Measurements from ENCODE around the gene CRYBA4.

CRYBA4 gene

GRCh38 chr22:26587991-26588613 is 33.7 kb upstream of the CRYBA4 start:
- Mint-ChIP-seq H3K36me3 (ENCODE audit: low read depth) (peaks cover 27% of the 10 kb centered on the region), H3K9me3 (no peaks in the 10 kb centered on the region), H3K27ac (peak overlapping the region; percentile 72), H3K27me3 (ENCODE audit: low read depth) (no peaks in the 10 kb centered on the region), H3K4me3 (peak overlapping the region; percentile 94), H3K4me1 (ENCODE audit: low read depth) (peaks cover 67% of the 10 kb centered on the region)

DNA sequence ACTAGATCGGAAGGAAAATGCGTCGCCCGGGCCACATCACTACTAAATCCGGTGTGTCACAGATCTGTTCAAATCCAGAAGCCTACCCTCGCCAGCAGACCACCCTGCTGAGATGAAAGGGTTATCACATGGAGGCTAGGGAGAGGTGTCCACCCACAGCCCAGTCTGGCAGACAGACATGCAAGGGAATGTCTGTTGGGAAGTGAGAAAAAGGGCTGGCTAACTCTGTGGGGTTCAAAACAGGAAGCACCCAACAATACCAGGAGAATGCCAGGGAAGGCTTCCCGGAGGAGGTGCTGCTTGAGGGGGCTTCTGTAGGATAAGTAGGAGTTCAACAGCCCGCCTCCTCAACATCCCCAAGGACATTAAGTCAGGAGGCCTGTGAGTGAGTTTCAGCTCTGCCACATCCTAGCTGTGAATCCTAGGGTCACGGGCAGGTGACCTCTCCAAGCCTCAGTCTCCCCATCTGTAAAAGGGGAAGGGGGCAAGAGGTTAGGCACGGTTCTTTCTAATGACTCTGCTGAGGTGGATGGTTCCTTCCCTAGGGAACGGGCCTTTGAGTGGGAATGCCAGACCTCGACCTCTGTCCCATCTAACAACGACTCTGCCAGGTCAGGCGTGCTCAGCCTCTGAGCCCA is 32.9 kb upstream of the CRYBA4 start:
- H3K4me1 Mint-ChIP-seq (ENCODE audit: low read depth): peaks cover 70% of the 10 kb centered on the region
- no peaks in the 10 kb centered on the region for H3K27me3 Mint-ChIP-seq (ENCODE audit: low read depth)
- peak overlapping the region; percentile 94 for H3K4me3 Mint-ChIP-seq
- peaks cover 26% of the 10 kb centered on the region for H3K36me3 Mint-ChIP-seq (ENCODE audit: low read depth)
- H3K27ac Mint-ChIP-seq: peak overlapping the region; percentile 72
- H3K9me3 Mint-ChIP-seq: no peaks in the 10 kb centered on the region

- Mint-ChIP-seq H3K4me3 (peak overlapping the region; percentile 94), H3K27ac (peak overlapping the region; percentile 72), H3K27me3 (ENCODE audit: low read depth) (no peaks in the 10 kb centered on the region), H3K36me3 (ENCODE audit: low read depth) (peaks cover 20% of the 10 kb centered on the region), H3K9me3 (no peaks in the 10 kb centered on the region), H3K4me1 (ENCODE audit: low read depth) (peaks cover 70% of the 10 kb centered on the region)
Measured at GRCh38 chr22:26589367-26589844, 32.4 kb upstream of the CRYBA4 start.

DNA sequence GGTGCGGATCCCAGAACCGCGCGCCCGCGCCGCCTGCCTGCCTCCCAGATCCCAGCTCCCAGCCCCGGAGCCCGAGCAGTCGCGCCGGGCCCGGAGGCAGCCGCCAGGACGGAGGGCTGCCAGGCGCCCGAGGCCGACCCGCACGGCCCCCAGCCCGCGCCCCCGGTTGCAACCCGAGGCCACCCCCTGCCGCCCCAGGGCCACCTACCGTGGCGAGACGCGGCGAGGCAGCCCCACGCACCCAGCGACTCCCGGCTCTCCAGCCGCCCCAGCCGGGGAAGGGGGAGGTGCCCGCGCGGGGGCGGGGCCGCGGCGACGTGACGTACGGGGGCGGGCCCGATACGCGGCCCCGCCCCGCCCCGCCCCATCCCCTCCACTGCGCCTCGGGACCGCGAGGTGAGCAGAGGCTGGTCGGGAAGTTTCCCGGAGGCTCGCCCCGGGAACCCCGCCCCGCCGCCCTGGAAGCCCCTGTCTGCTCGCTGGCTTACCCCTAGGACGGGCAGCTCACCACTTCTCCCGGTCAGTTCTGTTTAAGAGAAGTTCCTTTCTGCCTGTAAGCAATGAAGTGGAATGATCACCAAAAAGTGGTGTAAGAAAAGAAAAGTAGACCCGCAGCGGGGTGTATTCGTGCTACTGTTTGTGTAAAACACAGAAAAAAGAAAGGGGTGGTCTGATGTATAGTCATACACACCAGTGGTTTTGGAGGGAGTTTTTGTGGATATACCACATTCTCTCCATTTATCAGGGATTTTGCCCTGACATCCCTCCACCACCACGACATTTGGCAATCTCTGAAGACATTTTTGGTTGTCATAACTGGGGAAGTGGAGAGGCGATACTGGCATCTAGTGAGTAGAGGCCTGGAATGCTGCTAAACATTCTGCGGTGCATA is 31.7 kb upstream of the CRYBA4 start, which contains the start of gene TPST2:
TPST2 (minus strand) TSS at position 288 of the 892 bp plus-strand sequence. CDS start 48,502 bp downstream, outside the sequence.
- peak within 1 kb of the TSS; percentile 94 for H3K4me3 Mint-ChIP-seq
- H3K27me3 Mint-ChIP-seq (ENCODE audit: low read depth): no peaks in the 10 kb centered on the region
- H3K9me3 Mint-ChIP-seq: no peaks in the 10 kb centered on the region
- peaks cover 19% of the 10 kb centered on the region for H3K36me3 Mint-ChIP-seq (ENCODE audit: low read depth)
- peak within 1 kb of the TSS; percentile 88 for H3K27ac Mint-ChIP-seq
- peaks cover 64% of the 10 kb centered on the region for H3K4me1 Mint-ChIP-seq (ENCODE audit: low read depth)

DNA sequence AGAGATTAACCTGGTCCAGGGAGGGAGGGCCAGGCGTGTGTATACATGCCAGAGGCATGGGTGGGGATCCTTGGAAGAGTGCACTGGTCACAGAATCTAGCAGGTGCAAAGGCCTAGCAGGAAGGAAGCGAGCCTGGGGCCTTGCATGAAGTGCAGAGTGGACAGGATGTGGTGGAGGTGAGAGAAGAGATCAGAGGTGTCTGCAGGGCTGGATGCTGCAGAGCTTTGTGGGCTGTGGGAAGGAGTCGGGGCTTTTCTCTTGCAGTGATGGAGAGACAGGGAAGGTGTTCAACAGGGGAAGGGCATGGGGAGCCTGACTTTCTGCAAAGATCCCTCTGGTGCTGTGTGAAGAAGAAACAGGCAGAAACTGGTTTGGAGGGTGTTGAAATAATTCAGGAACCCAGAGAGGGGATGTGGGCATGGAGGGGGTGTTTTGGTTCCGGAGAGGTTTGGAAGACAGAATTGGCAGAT is 29.3 kb upstream of the CRYBA4 start:
- peak overlapping the region; percentile 84 for H3K27ac Mint-ChIP-seq
- H3K27me3 Mint-ChIP-seq (ENCODE audit: low read depth): peaks cover 7% of the 10 kb centered on the region
- peaks cover 11% of the 10 kb centered on the region for H3K36me3 Mint-ChIP-seq (ENCODE audit: low read depth)
- H3K9me3 Mint-ChIP-seq: no peaks in the 10 kb centered on the region
- H3K4me3 Mint-ChIP-seq: peak overlapping the region; percentile 68
- H3K4me1 Mint-ChIP-seq (ENCODE audit: low read depth): peaks cover 50% of the 10 kb centered on the region

GRCh38 chr22:26593763-26594162 is 28.0 kb upstream of the CRYBA4 start:
- peak overlapping the region; percentile 8 for H3K4me3 Mint-ChIP-seq
- no peaks in the 10 kb centered on the region for H3K9me3 Mint-ChIP-seq
- peaks cover 13% of the 10 kb centered on the region for H3K27me3 Mint-ChIP-seq (ENCODE audit: low read depth)
- peaks cover 44% of the 10 kb centered on the region for H3K4me1 Mint-ChIP-seq (ENCODE audit: low read depth)
- no peak overlapping the region for H3K27ac Mint-ChIP-seq
- H3K36me3 Mint-ChIP-seq (ENCODE audit: low read depth): peaks cover 2% of the 10 kb centered on the region

DNA sequence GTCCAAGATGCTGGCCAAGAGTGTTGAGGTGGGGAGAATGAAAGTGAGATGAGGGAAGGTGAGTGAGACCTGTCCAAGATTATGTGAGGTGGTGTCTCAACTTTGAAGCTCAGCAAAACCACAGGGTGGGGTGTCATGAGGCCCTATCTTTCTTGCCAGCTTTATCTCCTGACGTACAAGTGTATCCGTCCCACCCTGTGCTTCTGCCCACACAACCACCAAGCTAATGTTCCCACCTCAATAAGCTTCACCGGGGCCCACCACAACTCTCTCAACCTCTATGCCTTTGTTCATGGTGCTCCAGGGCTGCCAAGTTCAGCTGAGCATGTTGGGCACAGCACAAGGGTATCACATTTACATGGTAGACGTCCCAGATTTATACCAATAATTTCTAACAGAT is 24.7 kb upstream of the CRYBA4 start:
- Mint-ChIP-seq H3K4me3 (no peak overlapping the region), H3K9me3 (no peaks in the 10 kb centered on the region)

DNA sequence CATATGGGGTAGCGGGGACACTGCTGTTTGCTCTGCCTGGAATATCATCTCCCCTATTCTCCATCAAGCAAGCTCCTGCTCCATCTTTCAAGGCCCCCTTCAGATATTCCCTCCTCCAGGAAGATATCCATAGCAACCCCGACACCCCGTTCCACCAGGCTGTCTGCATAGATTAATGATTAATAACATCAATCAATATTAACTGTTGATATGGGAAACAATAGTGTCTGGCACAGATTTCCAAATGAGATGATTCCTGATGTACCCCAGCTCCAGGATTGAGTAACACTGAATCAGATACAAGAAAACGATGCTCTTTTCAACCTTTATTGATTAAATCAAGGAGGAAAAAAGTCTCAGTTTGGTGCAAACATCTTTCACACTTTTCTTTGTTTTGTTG is 24.3 kb upstream of the CRYBA4 start:
- no peak overlapping the region for H3K27ac Mint-ChIP-seq
- H3K4me1 Mint-ChIP-seq (ENCODE audit: low read depth): peaks cover 28% of the 10 kb centered on the region
- no peak overlapping the region for H3K4me3 Mint-ChIP-seq
- H3K9me3 Mint-ChIP-seq: no peaks in the 10 kb centered on the region
- H3K36me3 Mint-ChIP-seq (ENCODE audit: low read depth): no peaks in the 10 kb centered on the region
- peaks cover 17% of the 10 kb centered on the region for H3K27me3 Mint-ChIP-seq (ENCODE audit: low read depth)

More for the DNA sequence above, 24.7 kb upstream of the CRYBA4 start:
- peaks cover 17% of the 10 kb centered on the region for H3K27me3 Mint-ChIP-seq (ENCODE audit: low read depth)
- H3K4me1 Mint-ChIP-seq (ENCODE audit: low read depth): peaks cover 33% of the 10 kb centered on the region
- H3K36me3 Mint-ChIP-seq (ENCODE audit: low read depth): no peaks in the 10 kb centered on the region
- no peak overlapping the region for H3K27ac Mint-ChIP-seq

DNA sequence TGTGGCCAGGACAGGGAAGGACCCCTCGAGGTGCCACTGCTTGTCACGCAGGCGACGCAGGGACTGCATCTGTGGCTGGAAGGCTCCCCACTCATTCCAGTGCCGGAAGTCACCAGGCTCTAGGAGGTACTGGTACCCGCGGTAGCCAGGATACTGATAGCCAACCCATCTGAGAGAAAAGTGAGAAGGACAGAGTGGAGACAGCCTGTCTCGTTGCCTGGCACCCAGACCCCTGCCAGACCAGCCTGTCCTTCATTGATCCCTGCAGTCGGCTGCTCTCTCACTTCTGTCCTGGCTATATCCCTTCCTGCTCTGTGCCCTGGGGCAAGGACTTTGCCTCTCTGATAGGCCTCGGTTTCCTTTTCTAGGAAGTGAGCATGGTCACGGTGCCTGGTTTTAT is 22.3 kb upstream of the CRYBA4 start:
- H3K4me3 Mint-ChIP-seq: no peak overlapping the region
- no peak overlapping the region for H3K27ac Mint-ChIP-seq
- peaks cover 19% of the 10 kb centered on the region for H3K4me1 Mint-ChIP-seq (ENCODE audit: low read depth)
- no peaks in the 10 kb centered on the region for H3K9me3 Mint-ChIP-seq
- peaks cover 17% of the 10 kb centered on the region for H3K27me3 Mint-ChIP-seq (ENCODE audit: low read depth)
- H3K36me3 Mint-ChIP-seq (ENCODE audit: low read depth): no peaks in the 10 kb centered on the region

DNA sequence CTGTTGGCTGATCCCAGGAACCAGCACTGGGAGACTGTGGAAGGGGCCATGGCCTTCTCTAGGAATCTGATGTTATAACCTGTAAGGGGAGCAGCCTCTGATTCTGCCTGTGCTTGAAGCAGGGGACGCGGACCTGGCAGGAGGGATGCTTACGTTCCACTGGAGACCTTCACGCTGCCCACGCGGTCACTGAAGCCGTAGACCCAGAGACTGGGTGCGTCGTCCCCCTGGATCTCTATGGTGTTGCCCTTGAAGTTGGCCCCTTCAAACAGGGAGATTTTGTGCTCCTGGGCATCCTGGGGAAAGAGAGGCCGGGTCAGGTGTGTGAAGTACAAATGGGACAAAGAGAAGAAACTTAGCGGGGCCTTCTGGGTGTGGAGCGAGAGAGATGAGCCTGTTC is 20.0 kb upstream of the CRYBA4 start:
- H3K4me1 Mint-ChIP-seq (ENCODE audit: low read depth): peaks cover 20% of the 10 kb centered on the region
- no peak overlapping the region for H3K27ac Mint-ChIP-seq
- no peaks in the 10 kb centered on the region for H3K36me3 Mint-ChIP-seq (ENCODE audit: low read depth)
- H3K9me3 Mint-ChIP-seq: no peaks in the 10 kb centered on the region
- no peak overlapping the region for H3K4me3 Mint-ChIP-seq
- H3K27me3 Mint-ChIP-seq (ENCODE audit: low read depth): peaks cover 14% of the 10 kb centered on the region

- no peak overlapping the region for H3K4me3 Mint-ChIP-seq
- peaks cover 13% of the 10 kb centered on the region for H3K27me3 Mint-ChIP-seq (ENCODE audit: low read depth)
- no peaks in the 10 kb centered on the region for H3K36me3 Mint-ChIP-seq (ENCODE audit: low read depth)
- H3K27ac Mint-ChIP-seq: no peak overlapping the region
- no peaks in the 10 kb centered on the region for H3K9me3 Mint-ChIP-seq
- peaks cover 19% of the 10 kb centered on the region for H3K4me1 Mint-ChIP-seq (ENCODE audit: low read depth)
Measured at GRCh38 chr22:26602127-26602526, 19.6 kb upstream of the CRYBA4 start.

DNA sequence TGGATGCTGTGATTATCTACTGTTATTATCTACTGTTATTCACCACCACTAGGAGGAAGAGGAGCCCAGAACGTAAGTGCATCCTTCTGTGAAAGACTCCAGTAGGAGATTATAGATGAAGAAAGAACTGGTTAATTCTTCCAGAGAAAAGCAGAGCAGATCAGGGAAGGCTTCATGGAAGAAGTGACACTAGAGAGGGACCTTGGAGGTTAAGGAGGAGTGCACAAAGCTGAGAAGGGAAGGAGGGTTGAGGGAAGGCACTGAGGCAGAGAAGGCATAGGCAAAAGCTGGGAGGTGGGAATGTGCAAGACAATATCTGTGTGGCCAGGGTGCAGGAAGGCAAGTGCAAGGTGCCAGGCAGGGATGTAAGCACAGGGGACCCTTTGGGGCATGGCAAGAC is 17.4 kb upstream of the CRYBA4 start:
- H3K27ac Mint-ChIP-seq: no peak overlapping the region
- H3K4me1 Mint-ChIP-seq (ENCODE audit: low read depth): peaks cover 20% of the 10 kb centered on the region
- no peaks in the 10 kb centered on the region for H3K36me3 Mint-ChIP-seq (ENCODE audit: low read depth)
- H3K4me3 Mint-ChIP-seq: no peak overlapping the region
- no peaks in the 10 kb centered on the region for H3K9me3 Mint-ChIP-seq
- peaks cover 11% of the 10 kb centered on the region for H3K27me3 Mint-ChIP-seq (ENCODE audit: low read depth)

DNA sequence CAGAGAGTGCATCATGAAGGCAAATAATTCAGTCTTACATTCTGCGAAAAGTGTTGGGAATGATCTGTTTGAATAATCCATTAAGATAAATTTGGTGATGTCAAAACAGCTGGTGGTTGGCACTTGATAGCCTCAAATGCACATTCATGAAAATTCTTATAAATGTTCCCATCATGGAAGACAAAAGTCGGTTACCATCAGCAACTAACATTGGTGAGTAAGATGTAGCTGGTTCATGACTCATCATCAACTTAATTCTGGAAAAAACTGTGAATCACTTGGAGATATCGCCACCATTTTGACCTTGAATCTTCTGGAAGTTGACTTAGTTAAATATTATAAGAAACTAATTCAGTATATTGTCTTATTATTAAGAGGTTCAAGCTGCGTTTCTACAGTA is 15.2 kb upstream of the CRYBA4 start:
- H3K27ac Mint-ChIP-seq: no peak overlapping the region
- H3K9me3 Mint-ChIP-seq: no peaks in the 10 kb centered on the region
- peaks cover 3% of the 10 kb centered on the region for H3K36me3 Mint-ChIP-seq (ENCODE audit: low read depth)
- peaks cover 17% of the 10 kb centered on the region for H3K27me3 Mint-ChIP-seq (ENCODE audit: low read depth)
- peaks cover 32% of the 10 kb centered on the region for H3K4me1 Mint-ChIP-seq (ENCODE audit: low read depth)
- no peak overlapping the region for H3K4me3 Mint-ChIP-seq

- Mint-ChIP-seq H3K4me1 (ENCODE audit: low read depth) (peaks cover 35% of the 10 kb centered on the region), H3K36me3 (ENCODE audit: low read depth) (peaks cover 3% of the 10 kb centered on the region), H3K27ac (no peak overlapping the region), H3K27me3 (ENCODE audit: low read depth) (peaks cover 17% of the 10 kb centered on the region), H3K9me3 (no peaks in the 10 kb centered on the region), H3K4me3 (no peak overlapping the region)
Measured at GRCh38 chr22:26608129-26608528, 13.6 kb upstream of the CRYBA4 start.
